ENCODE measurements around the gene GALNT10.
A peak's percentile ranks its signal among the peaks of the same experiment; 100 is the strongest.

Gene GALNT10

GRCh38 chr5:154405078-154405792 lies 214.7 kb downstream of the GALNT10 start:
- ATAC-seq, result peak; percentile 94
- peak overlapping the region; percentile 62 for H3K4me3 Mint-ChIP-seq
- H3K9me3 Mint-ChIP-seq, result no peaks in the 10 kb centered on the region
- peak; percentile 82 for DNase-seq
- H3K36me3 Mint-ChIP-seq (ENCODE audit: low read depth), result no peaks in the 10 kb centered on the region
- H3K4me1 Mint-ChIP-seq, result peaks cover 8% of the 10 kb centered on the region
- no peak overlapping the region for H3K27ac Mint-ChIP-seq
- no peaks in the 10 kb centered on the region for H3K27me3 Mint-ChIP-seq

- DNase-seq (no peak), ATAC-seq (no peak)
- no peak overlapping the region for H3K27ac Mint-ChIP-seq
- H3K9me3 Mint-ChIP-seq, result no peaks in the 10 kb centered on the region
- no peaks in the 10 kb centered on the region for H3K36me3 Mint-ChIP-seq (ENCODE audit: low read depth)
- no peaks in the 10 kb centered on the region for H3K27me3 Mint-ChIP-seq
- peaks cover 8% of the 10 kb centered on the region for H3K4me1 Mint-ChIP-seq
- H3K4me3 Mint-ChIP-seq, result no peak overlapping the region
These were observed 215.7 kb downstream of the GALNT10 start for GRCh38 chr5:154406231-154406630.

- no peak for ATAC-seq
These were observed 216.3 kb downstream of the GALNT10 start for GRCh38 chr5:154406826-154407225.

GRCh38 chr5:154408811-154409210 lies 218.3 kb downstream of the GALNT10 start:
- DNase-seq (no peak), ATAC-seq (no peak)
- Mint-ChIP-seq H3K27ac (no peak overlapping the region), H3K4me1 (peaks cover 8% of the 10 kb centered on the region), H3K9me3 (no peaks in the 10 kb centered on the region), H3K27me3 (no peaks in the 10 kb centered on the region), H3K4me3 (no peak overlapping the region), H3K36me3 (ENCODE audit: low read depth) (peaks cover 7% of the 10 kb centered on the region)

More at GRCh38 chr5:154406826-154407225, 216.3 kb downstream of the GALNT10 start:
- Mint-ChIP-seq H3K27ac (no peak overlapping the region), H3K4me1 (peaks cover 8% of the 10 kb centered on the region), H3K4me3 (no peak overlapping the region), H3K9me3 (no peaks in the 10 kb centered on the region), H3K36me3 (ENCODE audit: low read depth) (peaks cover 3% of the 10 kb centered on the region), H3K27me3 (no peaks in the 10 kb centered on the region)
- no peak for DNase-seq

GRCh38 chr5:154409230-154409840 lies 218.8 kb downstream of the GALNT10 start:
- no peak for ATAC-seq
- no peaks in the 10 kb centered on the region for H3K27me3 Mint-ChIP-seq
- H3K4me3 Mint-ChIP-seq, result no peak overlapping the region
- no peak overlapping the region for H3K27ac Mint-ChIP-seq
- peaks cover 7% of the 10 kb centered on the region for H3K36me3 Mint-ChIP-seq (ENCODE audit: low read depth)
- H3K4me1 Mint-ChIP-seq, result peaks cover 8% of the 10 kb centered on the region
- H3K9me3 Mint-ChIP-seq, result no peaks in the 10 kb centered on the region
- no peak for DNase-seq

- ATAC-seq, result no peak
- Mint-ChIP-seq H3K36me3 (ENCODE audit: low read depth) (peaks cover 9% of the 10 kb centered on the region), H3K9me3 (no peaks in the 10 kb centered on the region)
These were observed 219.5 kb downstream of the GALNT10 start for GRCh38 chr5:154410008-154410407.

GRCh38 chr5:154410786-154411185 lies 220.3 kb downstream of the GALNT10 start:
- Mint-ChIP-seq H3K9me3 (no peaks in the 10 kb centered on the region), H3K36me3 (ENCODE audit: low read depth) (peaks cover 9% of the 10 kb centered on the region), H3K27me3 (no peaks in the 10 kb centered on the region), H3K27ac (no peak overlapping the region), H3K4me3 (no peak overlapping the region), H3K4me1 (no peaks in the 10 kb centered on the region)
- no peak for DNase-seq
- ATAC-seq, result no peak

More at GRCh38 chr5:154410008-154410407, 219.5 kb downstream of the GALNT10 start:
- H3K27ac Mint-ChIP-seq, result no peak overlapping the region
- no peak overlapping the region for H3K4me3 Mint-ChIP-seq
- H3K4me1 Mint-ChIP-seq, result peaks cover 6% of the 10 kb centered on the region
- no peak for DNase-seq
- H3K27me3 Mint-ChIP-seq, result no peaks in the 10 kb centered on the region

- no peak for ATAC-seq
These were observed 220.8 kb downstream of the GALNT10 start for GRCh38 chr5:154411338-154411737.

GRCh38 chr5:154412316-154412715 lies 221.8 kb downstream of the GALNT10 start:
- Mint-ChIP-seq H3K36me3 (ENCODE audit: low read depth) (peaks cover 9% of the 10 kb centered on the region), H3K4me3 (no peak overlapping the region), H3K9me3 (no peaks in the 10 kb centered on the region), H3K4me1 (no peaks in the 10 kb centered on the region), H3K27ac (no peak overlapping the region), H3K27me3 (no peaks in the 10 kb centered on the region)
- DNase-seq (no peak), ATAC-seq (no peak)

More at GRCh38 chr5:154411338-154411737, 220.8 kb downstream of the GALNT10 start:
- no peaks in the 10 kb centered on the region for H3K27me3 Mint-ChIP-seq
- no peaks in the 10 kb centered on the region for H3K9me3 Mint-ChIP-seq
- no peak overlapping the region for H3K27ac Mint-ChIP-seq
- H3K4me3 Mint-ChIP-seq, result no peak overlapping the region
- H3K36me3 Mint-ChIP-seq (ENCODE audit: low read depth), result peaks cover 9% of the 10 kb centered on the region
- no peak for DNase-seq
- H3K4me1 Mint-ChIP-seq, result no peaks in the 10 kb centered on the region

- DNase-seq (no peak), ATAC-seq (no peak)
- Mint-ChIP-seq H3K4me1 (no peaks in the 10 kb centered on the region), H3K9me3 (no peaks in the 10 kb centered on the region), H3K27ac (no peak overlapping the region), H3K4me3 (no peak overlapping the region), H3K27me3 (no peaks in the 10 kb centered on the region), H3K36me3 (ENCODE audit: low read depth) (peaks cover 9% of the 10 kb centered on the region)
These were observed 222.4 kb downstream of the GALNT10 start for GRCh38 chr5:154412925-154413324.

- Mint-ChIP-seq H3K27me3 (no peaks in the 10 kb centered on the region), H3K4me1 (no peaks in the 10 kb centered on the region), H3K9me3 (no peaks in the 10 kb centered on the region), H3K4me3 (no peak overlapping the region), H3K27ac (no peak overlapping the region), H3K36me3 (ENCODE audit: low read depth) (peaks cover 12% of the 10 kb centered on the region)
- no peak for DNase-seq
- no peak for ATAC-seq
These were observed 224.6 kb downstream of the GALNT10 start for GRCh38 chr5:154415114-154415513.

GRCh38 chr5:154418344-154418820 lies 227.8 kb downstream of the GALNT10 start:
- no peak for ATAC-seq
- Mint-ChIP-seq H3K36me3 (ENCODE audit: low read depth) (peaks cover 21% of the 10 kb centered on the region), H3K4me3 (no peak overlapping the region), H3K27me3 (no peaks in the 10 kb centered on the region), H3K4me1 (no peaks in the 10 kb centered on the region), H3K9me3 (peaks cover under 1% of the 10 kb centered on the region), H3K27ac (no peak overlapping the region)
- no peak for DNase-seq

- peaks cover 28% of the 10 kb centered on the region for H3K36me3 Mint-ChIP-seq (ENCODE audit: low read depth)
- no peak overlapping the region for H3K4me3 Mint-ChIP-seq
These were observed 228.7 kb downstream of the GALNT10 start for GRCh38 chr5:154419236-154419635.

GRCh38 chr5:154421868-154422267 lies 231.3 kb downstream of the GALNT10 start:
- peaks cover 6% of the 10 kb centered on the region for H3K9me3 Mint-ChIP-seq
- H3K27me3 Mint-ChIP-seq, result no peaks in the 10 kb centered on the region
- no peaks in the 10 kb centered on the region for H3K4me1 Mint-ChIP-seq
- H3K4me3 Mint-ChIP-seq, result no peak overlapping the region
- peak; percentile 66 for ATAC-seq
- peak; percentile 29 for DNase-seq
- H3K27ac Mint-ChIP-seq, result no peak overlapping the region
- H3K36me3 Mint-ChIP-seq (ENCODE audit: low read depth), result peaks cover 29% of the 10 kb centered on the region

More at GRCh38 chr5:154419236-154419635, 228.7 kb downstream of the GALNT10 start:
- H3K27ac Mint-ChIP-seq, result no peak overlapping the region
- ATAC-seq (no peak), DNase-seq (no peak)
- H3K9me3 Mint-ChIP-seq, result peaks cover 6% of the 10 kb centered on the region
- H3K27me3 Mint-ChIP-seq, result no peaks in the 10 kb centered on the region
- no peaks in the 10 kb centered on the region for H3K4me1 Mint-ChIP-seq

- DNase-seq (no peak), ATAC-seq (no peak)
- Mint-ChIP-seq H3K27me3 (no peaks in the 10 kb centered on the region), H3K27ac (no peak overlapping the region), H3K9me3 (peaks cover 6% of the 10 kb centered on the region), H3K4me1 (no peaks in the 10 kb centered on the region), H3K36me3 (ENCODE audit: low read depth) (peaks cover 29% of the 10 kb centered on the region), H3K4me3 (no peak overlapping the region)
These were observed 231.8 kb downstream of the GALNT10 start for GRCh38 chr5:154422298-154422697.
